NT2/D1 (cell line): Measurements from ENCODE around the gene APMAP.

Source experiments
- SUZ12 ChIP-seq: IDR thresholded peaks from 2 replicates; pipeline ENCODE4 v1.6.1; 2011; ENCODE audit not compliant: insufficient read length, insufficient read depth; ENCODE audit errors: extremely low read depth
- YY1 ChIP-seq: IDR thresholded peaks from 2 replicates; pipeline ENCODE4 v1.6.1; 2011; ENCODE audit not compliant: insufficient read length, insufficient read depth
- ZNF274 ChIP-seq: IDR thresholded peaks from 2 replicates; pipeline ENCODE4 v1.6.1; 2011; ENCODE audit warnings: mild to moderate bottlenecking, low read depth, low read length

- TF ChIP-seq SUZ12: no peak
- no peak for TF ChIP-seq YY1
- no peak for TF ChIP-seq ZNF274
Measured at GRCh38 chr20:24962182-24962492, 30.4 kb downstream of the APMAP start.
